SU-DHL-6 (cell line): ENCODE measurements around the gene ARPP21.

Source experiments
- H2AFZ ChIP-seq: fragments of 200-600 bp; sonication (generic); 2 replicates; pipeline ENCODE4 v1.6.1; 2014; ENCODE audit warnings: low read depth, mild to moderate bottlenecking, moderate library complexity, mixed read lengths, antibody characterized with exemption, low read length; ENCODE audit not compliant: severe bottlenecking
- H3F3A ChIP-seq: fragments of 200-600 bp; shearing (Covaris generic); 2 replicates; pipeline ENCODE4 v1.6.0; 2016; ENCODE audit warnings: antibody characterized with exemption, mild to moderate bottlenecking; ENCODE audit not compliant: insufficient read depth
- H3K27ac ChIP-seq: fragments of 200-600 bp; sonication (generic); 2 replicates; pipeline ENCODE4 v1.5.1; 2016; ENCODE audit warnings: low read depth, mild to moderate bottlenecking, low read length, moderate library complexity, mixed read lengths
- H3K27me3 ChIP-seq: fragments of 200-600 bp; sonication (generic), shearing (Covaris generic); 2 replicates; pipeline ENCODE4 v1.6.0; 2014; ENCODE audit warnings: mild to moderate bottlenecking, low read length
- H3K36me3 ChIP-seq: fragments of 200-600 bp; sonication (generic); 2 replicates; pipeline ENCODE4 v1.6.1; 2014; ENCODE audit warnings: mild to moderate bottlenecking, low read length, mixed read lengths
- H3K4me2 ChIP-seq: fragments of 300-600, 200-600 bp; shearing (Covaris generic), sonication (generic); 2 replicates; pipeline ENCODE4 v1.6.0; 2014; ENCODE audit warnings: low read length, low read depth, mild to moderate bottlenecking; ENCODE audit not compliant: poor library complexity, severe bottlenecking
- H3K4me3 ChIP-seq: fragments of 200-600 bp; sonication (generic); 2 replicates; pipeline ENCODE4 v1.5.1; 2014; ENCODE audit warnings: antibody characterized with exemption, low read length, mild to moderate bottlenecking, mixed read lengths; ENCODE audit not compliant: insufficient read depth, poor library complexity, severe bottlenecking
- H3K79me2 ChIP-seq: fragments of 200-600 bp; sonication (generic); 2 replicates; pipeline ENCODE4 v1.6.1; 2014; ENCODE audit warnings: mild to moderate bottlenecking, low read length, moderate library complexity; ENCODE audit not compliant: insufficient read depth
- H3K9ac ChIP-seq: fragments of 200-600 bp; sonication (generic); 2 replicates; pipeline ENCODE4 v1.7.0; 2014; ENCODE audit warnings: mild to moderate bottlenecking, low read length
- H3K9me2 ChIP-seq: fragments of 200-600 bp; sonication (generic); replicated peaks from 2 replicates; pipeline ENCODE4 v1.6.1; 2014; ENCODE audit warnings: low read length; ENCODE audit not compliant: insufficient read depth
- H3K9me3 ChIP-seq: fragments of 200-600 bp; sonication (generic); 2 replicates; pipeline ENCODE4 v1.6.1; 2014; ENCODE audit warnings: low read length, mixed read lengths; ENCODE audit not compliant: insufficient read depth
- H4K20me1 ChIP-seq: fragments of 200-600 bp; sonication (generic); 2 replicates; pipeline ENCODE4 v1.6.1; 2014; ENCODE audit warnings: low read depth, mild to moderate bottlenecking, antibody characterized with exemption, low read length, moderate library complexity, mixed read lengths
- EZH2phosphoT487 ChIP-seq: fragments of 200-600 bp; sonication (generic), shearing (Covaris generic); conservative IDR thresholded peaks from 2 replicates; pipeline ENCODE4 v1.6.1; 2018; ENCODE audit warnings: mild to moderate bottlenecking, antibody characterized with exemption, low read length, moderate library complexity, mixed read lengths
- TF ChIP-seq, protein P1 (sequence below): fragments of 200-600 bp; sonication (generic); IDR thresholded peaks from one replicate; pipeline ENCODE4 v1.5.1; 2017; ENCODE audit warnings: antibody characterized with exemption, mild to moderate bottlenecking, low read length, moderate library complexity; ENCODE audit not compliant: insufficient read depth, poor library complexity, severe bottlenecking

The ARPP21 gene

DNA sequence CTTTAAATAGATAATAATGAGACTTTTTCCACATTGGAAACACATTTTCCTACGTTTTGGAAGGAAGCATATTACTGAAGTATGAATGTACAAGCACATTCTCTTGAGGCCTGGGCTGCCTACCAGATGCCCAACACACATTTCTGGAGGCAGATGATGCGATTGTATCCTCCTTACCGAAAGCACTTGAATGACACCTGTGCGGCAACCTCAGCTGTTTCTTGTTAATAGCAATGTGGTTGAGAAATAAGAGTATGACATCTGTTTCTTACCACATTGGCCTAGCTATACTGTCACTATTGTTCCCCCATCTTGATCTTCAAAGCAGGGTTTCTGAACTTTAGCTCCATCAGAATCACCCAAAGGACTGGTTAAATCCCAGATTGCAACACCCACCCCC, 84.8 kb downstream of the ARPP21 start:
- TF ChIP-seq, protein P1, sequence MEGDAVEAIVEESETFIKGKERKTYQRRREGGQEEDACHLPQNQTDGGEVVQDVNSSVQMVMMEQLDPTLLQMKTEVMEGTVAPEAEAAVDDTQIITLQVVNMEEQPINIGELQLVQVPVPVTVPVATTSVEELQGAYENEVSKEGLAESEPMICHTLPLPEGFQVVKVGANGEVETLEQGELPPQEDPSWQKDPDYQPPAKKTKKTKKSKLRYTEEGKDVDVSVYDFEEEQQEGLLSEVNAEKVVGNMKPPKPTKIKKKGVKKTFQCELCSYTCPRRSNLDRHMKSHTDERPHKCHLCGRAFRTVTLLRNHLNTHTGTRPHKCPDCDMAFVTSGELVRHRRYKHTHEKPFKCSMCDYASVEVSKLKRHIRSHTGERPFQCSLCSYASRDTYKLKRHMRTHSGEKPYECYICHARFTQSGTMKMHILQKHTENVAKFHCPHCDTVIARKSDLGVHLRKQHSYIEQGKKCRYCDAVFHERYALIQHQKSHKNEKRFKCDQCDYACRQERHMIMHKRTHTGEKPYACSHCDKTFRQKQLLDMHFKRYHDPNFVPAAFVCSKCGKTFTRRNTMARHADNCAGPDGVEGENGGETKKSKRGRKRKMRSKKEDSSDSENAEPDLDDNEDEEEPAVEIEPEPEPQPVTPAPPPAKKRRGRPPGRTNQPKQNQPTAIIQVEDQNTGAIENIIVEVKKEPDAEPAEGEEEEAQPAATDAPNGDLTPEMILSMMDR, result no peak
- TF ChIP-seq EZH2phosphoT487, result no peak
- no peak overlapping the region for H3K27ac ChIP-seq
- no peak overlapping the region for H3K4me3 ChIP-seq
- no peaks in the 10 kb centered on the region for H3F3A ChIP-seq
- no peaks in the 10 kb centered on the region for H3K9me2 ChIP-seq
- no peak overlapping the region for H2AFZ ChIP-seq
- no peaks in the 10 kb centered on the region for H3K36me3 ChIP-seq
- H3K9me3 ChIP-seq, result no peaks in the 10 kb centered on the region
- no peak overlapping the region for H3K9ac ChIP-seq
- no peaks in the 10 kb centered on the region for H3K79me2 ChIP-seq
- no peak overlapping the region for H3K4me2 ChIP-seq
- H3K27me3 ChIP-seq, result no peaks in the 10 kb centered on the region
- no peaks in the 10 kb centered on the region for H4K20me1 ChIP-seq

DNA sequence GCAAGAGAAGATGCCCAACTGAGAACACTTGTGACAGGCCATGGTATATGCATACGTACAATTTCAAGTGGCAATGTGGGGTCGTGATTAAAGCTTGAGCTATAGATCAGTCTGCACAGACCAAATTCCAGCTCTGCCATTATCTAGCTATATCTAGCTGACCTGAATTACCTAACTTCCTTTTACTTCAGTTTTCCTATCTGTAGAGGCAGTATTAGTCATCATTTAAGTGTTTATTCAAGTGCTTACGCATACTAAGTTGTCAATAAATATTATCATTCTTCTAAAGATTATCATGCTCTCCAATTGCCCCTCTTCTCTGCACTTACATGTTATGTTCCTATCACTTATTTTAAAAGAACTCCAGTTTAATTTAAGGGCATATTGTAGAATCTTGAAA, 87.9 kb downstream of the ARPP21 start:
- Histone ChIP-seq H4K20me1 (no peaks in the 10 kb centered on the region), H3K79me2 (no peaks in the 10 kb centered on the region), H3F3A (no peaks in the 10 kb centered on the region), H3K9me3 (no peaks in the 10 kb centered on the region), H3K27ac (no peak overlapping the region), H3K9me2 (no peaks in the 10 kb centered on the region), H2AFZ (no peak overlapping the region), H3K36me3 (no peaks in the 10 kb centered on the region; the same call in 1 of the 2 replicates), H3K9ac (no peak overlapping the region), H3K4me3 (no peak overlapping the region), H3K27me3 (no peaks in the 10 kb centered on the region), H3K4me2 (no peak overlapping the region)
- TF ChIP-seq EZH2phosphoT487, result no peak
- TF ChIP-seq, protein P1, result no peak

DNA sequence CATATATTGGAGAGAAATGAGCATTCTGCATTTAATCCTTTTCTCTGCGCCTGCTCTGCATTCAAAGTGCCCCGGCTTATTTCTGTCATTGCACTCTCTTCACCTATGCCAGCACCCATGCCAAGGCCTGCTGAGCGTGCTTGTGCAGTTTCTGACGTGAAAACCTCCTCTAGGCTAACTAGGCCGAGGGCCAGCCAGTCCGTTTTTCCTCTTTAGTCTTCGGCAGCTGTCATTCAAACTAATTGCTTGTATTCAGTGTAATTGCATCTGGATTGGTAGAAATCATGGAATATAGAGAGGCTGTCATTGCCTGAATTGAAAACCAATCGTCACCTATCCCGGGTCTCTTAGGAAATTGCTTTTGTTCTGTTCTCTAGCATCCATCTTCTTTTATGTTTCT, 94.0 kb downstream of the ARPP21 start:
- H3K9me3 ChIP-seq, result no peaks in the 10 kb centered on the region
- no peak overlapping the region for H3K4me2 ChIP-seq
- H3K9me2 ChIP-seq, result no peaks in the 10 kb centered on the region
- no peak overlapping the region for H3K9ac ChIP-seq
- no peaks in the 10 kb centered on the region for H3K27me3 ChIP-seq
- H3K79me2 ChIP-seq, result no peaks in the 10 kb centered on the region
- H3F3A ChIP-seq, result no peaks in the 10 kb centered on the region
- no peaks in the 10 kb centered on the region for H4K20me1 ChIP-seq
- TF ChIP-seq, protein P1, result no peak
- TF ChIP-seq EZH2phosphoT487, result no peak
- peaks cover 3% of the 10 kb centered on the region; the same call in 1 of the 2 replicates for H3K36me3 ChIP-seq
- no peak overlapping the region for H2AFZ ChIP-seq
- H3K27ac ChIP-seq, result no peak overlapping the region
- no peak overlapping the region for H3K4me3 ChIP-seq
